Glutamatergic neuron (in vitro differentiated cells): Measurements from ENCODE around the gene STK25. TPM values are rescaled to one million over a fixed set of nuclear protein-coding genes. Genes with fewer than 3 reads are reported as not detected.

Source experiments
- DNase-seq: peaks from one replicate; pipeline ENCODE4 v3.0.0; 2022
- H3K27ac Mint-ChIP-seq: one replicate; pipeline ENCODE4 v1.8.0; 2020; ENCODE audit warnings: mild to moderate bottlenecking, mixed read lengths, inconsistent platforms; ENCODE audit not compliant: unreplicated experiment
- H3K27me3 Mint-ChIP-seq: one replicate; pipeline ENCODE4 v1.8.0; 2020; ENCODE audit warnings: mild to moderate bottlenecking, moderate library complexity, mixed read lengths, inconsistent platforms; ENCODE audit not compliant: unreplicated experiment
- H3K36me3 Mint-ChIP-seq: one replicate; pipeline ENCODE4 v1.8.0; 2020; ENCODE audit warnings: mild to moderate bottlenecking, mixed read lengths, inconsistent platforms; ENCODE audit not compliant: unreplicated experiment
- H3K4me1 Mint-ChIP-seq: one replicate; pipeline ENCODE4 v1.8.0; 2020; ENCODE audit warnings: mild to moderate bottlenecking, low read depth, mixed read lengths, inconsistent platforms; ENCODE audit not compliant: unreplicated experiment
- H3K4me3 Mint-ChIP-seq: one replicate; pipeline ENCODE4 v1.8.0; 2020; ENCODE audit warnings: mild to moderate bottlenecking, mixed read lengths, inconsistent platforms; ENCODE audit not compliant: unreplicated experiment
- H3K9me3 Mint-ChIP-seq: one replicate; pipeline ENCODE4 v1.8.0; 2020; ENCODE audit warnings: mild to moderate bottlenecking, moderate library complexity, mixed read lengths, inconsistent platforms; ENCODE audit not compliant: unreplicated experiment
- CTCF ChIP-seq: fragments of 200-600 bp; sonication (generic); IDR thresholded peaks from one replicate; pipeline ENCODE4 v1.5.0; 2021; ENCODE audit not compliant: partially characterized antibody, unreplicated experiment
- total RNA-seq: library from RNA; stranded (reverse); fragmentation: NEBNext Ultra II Directional; extraction: Animal tissue kit (Norgen Biotek cat#: 25700); gene quantifications from one replicate; pipeline ENCODE4 v1.2.1, GENCODE V29; 2021; ENCODE audit not compliant: unreplicated experiment

Gene STK25
- total RNA-seq, 1 donor from 2014 or later: 347 TPM

- peaks cover 4% of the 10 kb centered on the region for H3K9me3 Mint-ChIP-seq
- H3K4me1 Mint-ChIP-seq: no peaks in the 10 kb centered on the region
- no peak overlapping the region for H3K27ac Mint-ChIP-seq
- no peak for DNase-seq
- TF ChIP-seq CTCF: no peak
- H3K27me3 Mint-ChIP-seq: peaks cover 5% of the 10 kb centered on the region
- H3K4me3 Mint-ChIP-seq: no peak overlapping the region
- peaks cover 3% of the 10 kb centered on the region for H3K36me3 Mint-ChIP-seq
Observed at GRCh38 chr2:241548451-241548835, 40.1 kb upstream of the STK25 start.

GRCh38 chr2:241547781-241548450 is 39.5 kb upstream of the STK25 start:
- H3K9me3 Mint-ChIP-seq: peaks cover 2% of the 10 kb centered on the region
- no peak for TF ChIP-seq CTCF
- no peaks in the 10 kb centered on the region for H3K36me3 Mint-ChIP-seq
- H3K4me1 Mint-ChIP-seq: no peaks in the 10 kb centered on the region
- peaks cover 2% of the 10 kb centered on the region for H3K27me3 Mint-ChIP-seq
- H3K27ac Mint-ChIP-seq: no peak overlapping the region
- no peak for DNase-seq
- no peak overlapping the region for H3K4me3 Mint-ChIP-seq

GRCh38 chr2:241546771-241547498 is 38.6 kb upstream of the STK25 start:
- H3K4me3 Mint-ChIP-seq: no peak overlapping the region
- no peaks in the 10 kb centered on the region for H3K4me1 Mint-ChIP-seq
- TF ChIP-seq CTCF: no peak
- no peaks in the 10 kb centered on the region for H3K36me3 Mint-ChIP-seq
- peaks cover 2% of the 10 kb centered on the region for H3K27me3 Mint-ChIP-seq
- H3K9me3 Mint-ChIP-seq: peaks cover 2% of the 10 kb centered on the region
- no peak overlapping the region for H3K27ac Mint-ChIP-seq
- DNase-seq: no peak

DNA sequence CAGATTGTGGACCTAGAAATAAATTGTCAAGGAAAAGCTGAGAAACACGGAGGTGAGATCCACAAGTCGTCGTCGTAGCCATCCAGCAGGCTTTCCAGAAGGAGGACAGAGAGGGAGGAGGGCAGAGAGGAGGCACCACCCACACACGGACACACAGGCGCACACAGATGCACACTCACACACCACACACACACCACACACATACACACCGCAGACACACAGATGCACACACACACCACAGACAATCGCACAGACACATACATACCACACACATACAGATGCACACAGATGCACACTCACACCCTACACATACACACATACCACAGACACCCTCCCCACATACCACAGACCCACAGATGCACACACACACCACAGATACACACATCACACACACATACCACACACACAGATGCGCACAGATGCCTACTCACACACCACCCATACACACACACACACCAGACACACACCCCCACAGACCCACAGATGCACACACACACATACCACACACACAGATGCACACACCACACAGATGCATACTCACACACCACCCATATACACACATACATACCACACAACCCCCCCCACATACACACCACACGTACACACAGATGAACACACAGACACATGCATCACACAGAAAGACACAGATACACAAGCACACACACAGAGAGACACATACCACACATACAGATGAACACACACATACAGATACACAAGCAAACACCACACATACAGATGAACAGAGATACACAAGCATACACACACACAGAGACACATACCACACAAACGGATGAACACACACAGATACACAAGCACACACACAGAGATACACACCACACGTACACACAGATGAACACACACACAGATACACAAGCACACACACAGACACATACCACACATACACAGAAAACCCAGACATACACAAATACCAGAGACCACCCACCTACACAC is 37.4 kb upstream of the STK25 start:
- Mint-ChIP-seq H3K27me3 (peaks cover 2% of the 10 kb centered on the region), H3K36me3 (no peaks in the 10 kb centered on the region), H3K9me3 (no peaks in the 10 kb centered on the region), H3K4me3 (no peak overlapping the region), H3K27ac (no peak overlapping the region), H3K4me1 (no peaks in the 10 kb centered on the region)
- TF ChIP-seq CTCF: no peak
- no peak for DNase-seq
